Hepatocyte (in vitro differentiated cells): ENCODE data around the gene TWIST2. TPM values are rescaled to one million over a fixed set of nuclear protein-coding genes. Genes with fewer than 3 reads are reported as not detected.

Source experiments
- DNase-seq: peaks from one replicate; pipeline ENCODE4 v3.0.0-alpha.2; 2016; ENCODE audit warnings: low spot score
- H2AFZ ChIP-seq: fragments of 200-600 bp; sonication (generic); 2 replicates; pipeline ENCODE4 v1.6.0; 2016; ENCODE audit warnings: antibody characterized with exemption, mild to moderate bottlenecking
- H3K27ac ChIP-seq: fragments of 200-600 bp; sonication (generic); 2 replicates; pipeline ENCODE4 v1.5.1; 2016; ENCODE audit warnings: mild to moderate bottlenecking
- H3K27me3 ChIP-seq: fragments of 200-600 bp; sonication (generic); 2 replicates; pipeline ENCODE4 v1.6.1; 2016
- H3K36me3 ChIP-seq: fragments of 200-600 bp; sonication (generic); replicated peaks from 2 replicates; pipeline ENCODE4 v1.5.1; 2016; ENCODE audit warnings: low read depth; ENCODE audit not compliant: insufficient read depth
- H3K4me1 ChIP-seq: fragments of 200-600 bp; sonication (generic); 2 replicates; pipeline ENCODE4 v1.5.1; 2016; ENCODE audit warnings: mild to moderate bottlenecking, moderate library complexity; ENCODE audit not compliant: insufficient read depth
- H3K4me2 ChIP-seq: fragments of 200-600 bp; sonication (generic); 2 replicates; pipeline ENCODE4 v1.6.0; 2016
- H3K4me3 ChIP-seq: fragments of 200-600 bp; sonication (generic); 2 replicates; pipeline ENCODE4 v1.5.1; 2016; ENCODE audit warnings: mild to moderate bottlenecking
- H3K79me2 ChIP-seq: fragments of 200-600 bp; sonication (generic); 2 replicates; pipeline ENCODE4 v1.6.0; 2017; ENCODE audit warnings: mild to moderate bottlenecking
- H3K9me2 ChIP-seq: fragments of 200-600 bp; sonication (generic); replicated peaks from 2 replicates; pipeline ENCODE4 v1.6.0; 2017; ENCODE audit warnings: mild to moderate bottlenecking; ENCODE audit not compliant: insufficient read depth
- H3K9me3 ChIP-seq: fragments of 200-600 bp; sonication (generic); 2 replicates; pipeline ENCODE4 v1.5.1; 2016; ENCODE audit warnings: low read depth, mild to moderate bottlenecking
- H4K20me1 ChIP-seq: fragments of 200-600 bp; sonication (generic); 2 replicates; pipeline ENCODE4 v1.6.0; 2016; ENCODE audit warnings: mild to moderate bottlenecking; ENCODE audit not compliant: insufficient read depth, poor library complexity, severe bottlenecking
- EZH2 ChIP-seq: fragments of 200-600 bp; sonication (generic); IDR thresholded peaks from 2 replicates; pipeline ENCODE4 v1.6.1; 2016; ENCODE audit warnings: antibody characterized with exemption, mild to moderate bottlenecking, borderline replicate concordance
- EZH2phosphoT487 ChIP-seq: fragments of 200-600 bp; sonication (generic); IDR thresholded peaks from one replicate; pipeline ENCODE4 v1.6.1; 2018; ENCODE audit warnings: antibody characterized with exemption, mild to moderate bottlenecking, low read depth, moderate library complexity; ENCODE audit not compliant: unreplicated experiment, severe bottlenecking
- WGBS: methylation state at CpG from one replicate; pipeline ENCODE4 v1.1.6; 2016; ENCODE audit warnings: low lambda C conversion rate; ENCODE audit errors: missing lambda C conversion rate; 5-methylcytosine and 5-hydroxymethylcytosine counted together
- polyA plus RNA-seq: library from polyadenylated mRNA; unstranded; fragments of >200 nt; fragmentation: Nextera tagmentation; extraction: Ambion mirVana; gene quantifications from 2 replicates; pipeline ENCODE4 v1.2.1, GENCODE V29; 2016
- total RNA-seq: library from RNA; depleted of rRNA; stranded (reverse); fragments of >200 nt; gene quantifications from 2 replicates; pipeline ENCODE4 v1.2.3, GENCODE V29; 2014
- TF ChIP-seq, protein P1 (sequence below): fragments of 200-600 bp; sonication (generic); IDR thresholded peaks from 2 replicates; pipeline ENCODE4 v1.5.1; 2016; ENCODE audit warnings: antibody characterized with exemption, mild to moderate bottlenecking; ENCODE audit not compliant: poor library complexity

TWIST2 gene
- 19.7 and 21.1 TPM in 2 replicates for total RNA-seq
- polyA plus RNA-seq: 11.3 and 13.5 TPM in 2 replicates

DNA sequence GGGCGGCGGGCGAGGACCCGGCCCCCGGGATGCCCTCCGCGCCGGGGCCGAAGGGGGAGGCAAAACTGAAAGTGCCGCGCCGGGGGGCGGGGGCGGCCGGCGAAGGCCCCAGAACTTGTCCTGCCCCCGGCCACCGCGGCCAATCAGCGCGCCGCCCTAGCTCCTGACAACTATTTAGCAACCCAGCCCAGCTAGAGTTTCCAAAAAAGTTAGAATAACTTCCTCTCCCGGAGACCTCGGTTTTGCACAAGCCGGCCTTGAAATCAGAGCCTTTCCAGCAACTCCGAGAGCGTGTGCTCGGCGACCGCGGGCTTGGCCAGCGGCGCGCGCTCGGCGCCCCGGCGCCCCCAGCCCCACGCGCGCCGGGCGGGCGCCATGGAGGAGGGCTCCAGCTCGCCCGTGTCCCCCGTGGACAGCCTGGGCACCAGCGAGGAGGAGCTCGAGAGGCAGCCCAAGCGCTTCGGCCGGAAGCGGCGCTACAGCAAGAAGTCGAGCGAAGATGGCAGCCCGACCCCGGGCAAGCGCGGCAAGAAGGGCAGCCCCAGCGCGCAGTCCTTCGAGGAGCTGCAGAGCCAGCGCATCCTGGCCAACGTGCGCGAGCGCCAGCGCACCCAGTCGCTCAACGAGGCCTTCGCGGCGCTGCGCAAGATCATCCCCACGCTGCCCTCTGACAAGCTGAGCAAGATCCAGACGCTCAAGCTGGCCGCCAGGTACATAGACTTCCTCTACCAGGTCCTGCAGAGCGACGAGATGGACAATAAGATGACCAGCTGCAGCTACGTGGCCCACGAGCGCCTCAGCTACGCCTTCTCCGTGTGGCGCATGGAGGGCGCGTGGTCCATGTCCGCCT lies at the start of gene TWIST2:
Gene TWIST2, plus strand, starts transcription at position 245 of the 850 bp plus-strand sequence. Its CDS starts 131 bp downstream, at position 376.
- 2% methylated on average over 66 of the region's 90 CpGs for WGBS
- no peaks in the 10 kb centered on the region for H3K9me3 ChIP-seq
- peaks cover 23% of the 10 kb centered on the region for H3K79me2 ChIP-seq
- H3K4me2 ChIP-seq: peak within 1 kb of the TSS; percentile 87
- peaks cover 79% of the 10 kb centered on the region for H3K27me3 ChIP-seq
- H3K27ac ChIP-seq: peak within 1 kb of the TSS; percentile 92
- H2AFZ ChIP-seq: peak within 1 kb of the TSS; percentile 37
- H3K36me3 ChIP-seq: no peaks in the 10 kb centered on the region
- peak within 1 kb of the TSS; percentile 36 for H3K4me3 ChIP-seq
- DNase-seq: peak; percentile 78
- peaks cover 7% of the 10 kb centered on the region for H3K4me1 ChIP-seq
- TF ChIP-seq EZH2: no peak
- TF ChIP-seq EZH2phosphoT487: no peak
- TF ChIP-seq, protein P1, sequence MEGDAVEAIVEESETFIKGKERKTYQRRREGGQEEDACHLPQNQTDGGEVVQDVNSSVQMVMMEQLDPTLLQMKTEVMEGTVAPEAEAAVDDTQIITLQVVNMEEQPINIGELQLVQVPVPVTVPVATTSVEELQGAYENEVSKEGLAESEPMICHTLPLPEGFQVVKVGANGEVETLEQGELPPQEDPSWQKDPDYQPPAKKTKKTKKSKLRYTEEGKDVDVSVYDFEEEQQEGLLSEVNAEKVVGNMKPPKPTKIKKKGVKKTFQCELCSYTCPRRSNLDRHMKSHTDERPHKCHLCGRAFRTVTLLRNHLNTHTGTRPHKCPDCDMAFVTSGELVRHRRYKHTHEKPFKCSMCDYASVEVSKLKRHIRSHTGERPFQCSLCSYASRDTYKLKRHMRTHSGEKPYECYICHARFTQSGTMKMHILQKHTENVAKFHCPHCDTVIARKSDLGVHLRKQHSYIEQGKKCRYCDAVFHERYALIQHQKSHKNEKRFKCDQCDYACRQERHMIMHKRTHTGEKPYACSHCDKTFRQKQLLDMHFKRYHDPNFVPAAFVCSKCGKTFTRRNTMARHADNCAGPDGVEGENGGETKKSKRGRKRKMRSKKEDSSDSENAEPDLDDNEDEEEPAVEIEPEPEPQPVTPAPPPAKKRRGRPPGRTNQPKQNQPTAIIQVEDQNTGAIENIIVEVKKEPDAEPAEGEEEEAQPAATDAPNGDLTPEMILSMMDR: no peak
- H4K20me1 ChIP-seq: no peaks in the 10 kb centered on the region
- H3K9me2 ChIP-seq: no peaks in the 10 kb centered on the region

DNA sequence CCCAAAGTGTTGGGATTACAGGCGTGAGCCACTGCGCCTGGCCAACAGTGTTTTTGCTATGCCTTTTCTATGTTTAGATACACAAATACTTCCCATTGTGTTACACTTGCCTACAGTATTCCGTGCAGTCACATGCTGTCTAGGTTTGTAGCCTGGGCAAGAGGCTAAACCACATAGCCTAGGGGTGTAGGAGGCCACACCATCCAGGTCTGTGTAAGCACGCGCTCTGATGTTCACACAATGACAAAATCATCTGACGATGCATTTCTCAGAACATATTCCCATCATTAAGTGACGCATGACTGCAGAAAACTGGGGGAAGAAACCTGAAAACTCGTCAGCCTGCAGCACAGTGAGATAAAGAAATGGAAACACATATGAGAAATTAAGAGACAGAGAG lies 46.1 kb upstream of the TWIST2 start:
- peaks cover 8% of the 10 kb centered on the region for H3K27me3 ChIP-seq
- no peak overlapping the region for H3K27ac ChIP-seq
- H3K9me2 ChIP-seq: no peaks in the 10 kb centered on the region
- H3K4me3 ChIP-seq: no peak overlapping the region
- DNase-seq: no peak
- no peaks in the 10 kb centered on the region for H3K36me3 ChIP-seq
- no peak overlapping the region for H3K4me2 ChIP-seq
- no peaks in the 10 kb centered on the region for H3K9me3 ChIP-seq
- WGBS: 94% methylated on average over 8 of the region's 8 CpGs
- no peaks in the 10 kb centered on the region for H4K20me1 ChIP-seq
- TF ChIP-seq, protein P1: no peak
- TF ChIP-seq EZH2: no peak
- TF ChIP-seq EZH2phosphoT487: no peak
- no peaks in the 10 kb centered on the region for H3K4me1 ChIP-seq
- no peaks in the 10 kb centered on the region for H3K79me2 ChIP-seq
- H2AFZ ChIP-seq: no peak overlapping the region

DNA sequence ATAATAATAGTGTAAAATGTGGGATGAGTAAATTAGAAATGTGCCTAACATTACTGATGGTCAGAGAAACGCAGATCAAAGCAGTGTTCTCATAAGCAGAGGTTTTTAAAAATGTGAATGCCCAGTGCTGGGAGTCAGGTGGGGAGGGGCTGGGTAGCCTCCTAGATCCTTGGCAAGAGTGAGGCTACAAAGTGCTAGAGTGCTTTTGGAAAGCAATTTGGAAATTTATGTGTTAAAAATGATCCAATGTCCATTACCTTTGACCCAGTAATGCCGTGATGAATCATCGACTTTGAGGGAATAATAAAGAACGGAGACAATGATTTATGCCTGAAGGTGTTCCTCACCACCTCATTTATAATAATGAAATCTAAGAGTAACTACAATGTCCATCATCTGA lies 44.9 kb upstream of the TWIST2 start:
- Histone ChIP-seq H3K27ac (no peak overlapping the region), H3K4me3 (no peak overlapping the region), H3K36me3 (no peaks in the 10 kb centered on the region), H3K27me3 (peaks cover 8% of the 10 kb centered on the region), H3K9me3 (no peaks in the 10 kb centered on the region), H3K79me2 (no peaks in the 10 kb centered on the region), H3K9me2 (no peaks in the 10 kb centered on the region), H3K4me1 (no peaks in the 10 kb centered on the region), H4K20me1 (no peaks in the 10 kb centered on the region), H2AFZ (no peak overlapping the region), H3K4me2 (no peak overlapping the region)
- DNase-seq: no peak
- no peak for TF ChIP-seq EZH2
- no peak for TF ChIP-seq EZH2phosphoT487
- TF ChIP-seq, protein P1: no peak
- 54% methylated on average over 4 of the region's 4 CpGs for WGBS
